ENCODE measurements around the gene MVK.

DNA sequence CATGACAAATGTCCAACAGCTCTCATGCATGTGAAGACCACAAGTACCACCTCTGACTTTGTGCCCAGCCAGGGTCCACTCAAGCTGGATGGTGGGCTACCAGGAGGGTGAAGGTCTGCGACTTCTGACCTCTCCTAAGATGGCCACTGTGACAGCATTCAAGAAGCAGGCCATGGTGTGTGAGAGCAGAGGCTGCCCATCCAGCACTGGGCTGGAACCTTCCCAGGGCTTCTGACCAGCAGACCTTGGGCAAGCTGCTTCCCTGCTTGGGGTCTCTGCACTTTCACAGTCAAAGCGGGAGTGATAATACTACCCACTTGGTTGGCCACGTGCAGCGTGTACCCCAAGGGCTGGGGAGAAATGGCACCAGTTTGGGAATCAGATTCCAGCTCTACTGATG is 10.7 kb upstream of the MVK start:
- no peak for TF ChIP-seq POLR2A (IDR thresholded peaks at IDR 0.05)
- TF ChIP-seq, protein P1, sequence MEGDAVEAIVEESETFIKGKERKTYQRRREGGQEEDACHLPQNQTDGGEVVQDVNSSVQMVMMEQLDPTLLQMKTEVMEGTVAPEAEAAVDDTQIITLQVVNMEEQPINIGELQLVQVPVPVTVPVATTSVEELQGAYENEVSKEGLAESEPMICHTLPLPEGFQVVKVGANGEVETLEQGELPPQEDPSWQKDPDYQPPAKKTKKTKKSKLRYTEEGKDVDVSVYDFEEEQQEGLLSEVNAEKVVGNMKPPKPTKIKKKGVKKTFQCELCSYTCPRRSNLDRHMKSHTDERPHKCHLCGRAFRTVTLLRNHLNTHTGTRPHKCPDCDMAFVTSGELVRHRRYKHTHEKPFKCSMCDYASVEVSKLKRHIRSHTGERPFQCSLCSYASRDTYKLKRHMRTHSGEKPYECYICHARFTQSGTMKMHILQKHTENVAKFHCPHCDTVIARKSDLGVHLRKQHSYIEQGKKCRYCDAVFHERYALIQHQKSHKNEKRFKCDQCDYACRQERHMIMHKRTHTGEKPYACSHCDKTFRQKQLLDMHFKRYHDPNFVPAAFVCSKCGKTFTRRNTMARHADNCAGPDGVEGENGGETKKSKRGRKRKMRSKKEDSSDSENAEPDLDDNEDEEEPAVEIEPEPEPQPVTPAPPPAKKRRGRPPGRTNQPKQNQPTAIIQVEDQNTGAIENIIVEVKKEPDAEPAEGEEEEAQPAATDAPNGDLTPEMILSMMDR (IDR thresholded peaks at IDR 0.05): no peak
- TF ChIP-seq POLR2AphosphoS5 (IDR thresholded peaks at IDR 0.05): no peak
- TF ChIP-seq EP300 (IDR thresholded peaks at IDR 0.05; ENCODE audit: low read depth): no peak
